Activated CD4-positive, alpha-beta T cell treated with anti-CD3 and anti-CD28 coated beads, Interleukin-2, amount 10 ng/mL, durations not matched to agents 24 days and 14 days (primary cell): ENCODE measurements around the gene TTC21A. TPM values are rescaled to one million over a fixed set of nuclear protein-coding genes. Genes with fewer than 3 reads are reported as not detected.

Source experiments
- DNase-seq: peaks from one replicate; pipeline ENCODE4 v3.0.0; 2022
- H3K27ac Mint-ChIP-seq: one replicate; pipeline ENCODE4 v1.8.0; 2022; ENCODE audit warnings: mild to moderate bottlenecking, mixed read lengths
- H3K27me3 Mint-ChIP-seq: one replicate; pipeline ENCODE4 v1.8.0; 2022; ENCODE audit warnings: mixed read lengths
- H3K36me3 Mint-ChIP-seq: one replicate; pipeline ENCODE4 v1.8.0; 2022; ENCODE audit warnings: low read depth, mild to moderate bottlenecking, mixed read lengths
- H3K4me1 Mint-ChIP-seq: one replicate; pipeline ENCODE4 v1.8.0; 2021; ENCODE audit warnings: mixed read lengths
- H3K4me3 Mint-ChIP-seq: one replicate; pipeline ENCODE4 v1.8.0; 2022; ENCODE audit warnings: mild to moderate bottlenecking, moderate library complexity, mixed read lengths
- H3K9me3 Mint-ChIP-seq: one replicate; pipeline ENCODE4 v1.8.0; 2021; ENCODE audit warnings: mixed read lengths
- intact Hi-C: fragments of 100-400 bp; cut with micrococcal nuclease; formaldehyde crosslinking; loops from one replicate; pipeline ENCODE4 v1.15.1; 2023
- total RNA-seq: library from RNA; stranded (reverse); gene quantifications from 2 replicates; pipeline ENCODE4 v1.2.3, GENCODE V29; 2022

Gene TTC21A
- total RNA-seq, 1 donor from 2014 or later: 0.89 TPM

DNA sequence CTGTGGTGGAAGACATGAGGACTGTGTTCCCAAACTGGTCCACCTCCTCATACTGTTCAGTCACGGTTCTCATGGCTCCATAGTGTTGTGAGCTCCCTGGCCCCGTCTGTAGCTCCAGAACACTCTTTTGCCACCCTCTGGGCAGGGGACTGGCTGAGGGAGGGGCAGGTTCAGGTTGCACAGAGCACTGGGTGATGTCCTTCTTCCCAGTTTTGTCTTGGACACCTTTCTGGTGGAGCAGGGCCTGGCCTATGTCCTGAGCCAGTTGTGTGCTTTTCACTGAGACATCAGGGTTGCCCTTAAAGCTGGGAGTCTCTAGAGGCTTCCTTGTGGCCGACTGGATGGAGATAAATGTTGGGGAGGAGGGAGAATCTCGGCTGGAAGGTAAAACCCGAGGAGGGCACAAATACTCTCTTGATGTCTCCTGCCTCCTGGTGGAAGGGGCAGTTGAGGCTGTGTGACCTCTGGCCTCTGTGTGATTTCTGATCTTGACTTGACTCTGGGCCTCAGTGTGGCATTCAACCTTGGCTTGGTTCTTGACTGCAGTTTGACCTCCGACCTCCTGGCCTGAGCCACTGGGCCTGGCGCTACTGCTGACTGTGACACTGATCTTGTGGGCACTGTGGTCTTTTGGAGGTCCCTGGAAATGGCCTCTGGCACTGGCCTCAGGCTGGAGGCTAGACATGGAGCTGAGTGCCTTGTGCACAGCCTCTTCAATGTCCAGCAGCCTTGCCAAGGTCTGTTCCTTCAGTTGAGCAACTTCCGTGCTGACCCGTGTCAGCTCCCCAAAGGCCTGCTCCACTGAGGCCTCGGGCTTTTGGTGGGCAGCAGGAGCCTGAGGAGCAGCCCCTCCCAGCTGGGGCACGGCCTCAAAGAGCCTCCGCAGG lies 76.8 kb downstream of the TTC21A start:
- Mint-ChIP-seq H3K4me3 (no peak overlapping the region), H3K36me3 (no peaks in the 10 kb centered on the region), H3K4me1 (peaks cover 22% of the 10 kb centered on the region), H3K27me3 (no peaks in the 10 kb centered on the region), H3K27ac (no peak overlapping the region), H3K9me3 (no peaks in the 10 kb centered on the region)
- intact Hi-C loops: loop anchor here (5.0 kb wide), 1 partner anchor 83 kb away; no protein-coding TSS in a partner anchor
- no peak for DNase-seq

DNA sequence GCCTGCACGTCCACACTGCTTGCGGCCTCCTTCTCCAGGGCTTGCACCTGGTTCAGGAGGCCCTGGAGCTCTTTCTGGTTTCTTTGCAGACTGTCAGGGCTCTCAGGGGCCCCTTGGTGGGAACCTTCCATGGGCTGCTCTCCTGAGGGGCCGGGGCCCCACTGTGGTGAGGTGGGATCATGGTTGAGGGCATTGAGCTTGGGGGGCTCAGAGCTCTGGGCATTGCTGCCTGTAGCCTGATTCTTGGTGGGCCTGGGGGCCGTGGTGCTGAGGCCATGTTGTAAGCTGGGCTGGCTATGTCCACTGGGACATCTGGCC lies 77.4 kb downstream of the TTC21A start:
- no peaks in the 10 kb centered on the region for H3K27me3 Mint-ChIP-seq
- no peaks in the 10 kb centered on the region for H3K9me3 Mint-ChIP-seq
- no peaks in the 10 kb centered on the region for H3K36me3 Mint-ChIP-seq
- no peak overlapping the region for H3K4me3 Mint-ChIP-seq
- intact Hi-C loops: loop anchor here (5.0 kb wide), 1 partner anchor 82 kb away; no protein-coding TSS in a partner anchor
- no peak for DNase-seq
- H3K27ac Mint-ChIP-seq: no peak overlapping the region
- H3K4me1 Mint-ChIP-seq: peaks cover 21% of the 10 kb centered on the region

DNA sequence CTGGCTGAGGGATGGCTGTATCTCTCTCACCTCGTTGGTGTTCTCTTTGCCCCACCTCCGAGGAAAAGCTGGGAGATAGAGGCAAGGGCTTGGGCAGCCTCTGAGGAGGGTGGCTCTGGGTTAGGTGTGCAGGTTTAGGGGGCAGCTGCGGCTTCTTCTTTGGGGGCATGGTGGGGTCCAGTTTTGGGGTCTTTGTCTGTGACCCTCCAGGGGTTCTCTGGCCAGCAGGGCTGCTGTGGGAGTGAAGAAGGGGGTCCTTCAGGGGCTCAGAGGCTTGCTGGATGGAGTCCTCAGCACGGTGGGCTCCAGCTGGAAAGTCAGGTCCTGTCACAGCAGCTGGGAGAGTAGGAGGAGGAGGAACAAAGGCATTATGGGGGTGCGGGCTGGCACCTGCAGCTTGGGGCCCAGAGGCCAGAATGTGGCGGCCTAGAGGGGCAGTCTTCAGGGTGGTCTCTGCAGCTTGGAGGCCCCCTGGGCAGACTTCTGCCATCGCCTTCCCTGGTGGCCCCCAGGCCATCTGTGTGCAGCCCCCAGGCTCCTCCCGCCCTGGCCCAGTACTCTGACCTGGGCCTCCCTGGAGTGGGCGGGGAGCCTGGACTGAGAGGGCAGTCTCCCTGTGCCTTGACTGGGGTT lies 78.0 kb downstream of the TTC21A start:
- no peaks in the 10 kb centered on the region for H3K27me3 Mint-ChIP-seq
- H3K9me3 Mint-ChIP-seq: no peaks in the 10 kb centered on the region
- no peak overlapping the region for H3K4me3 Mint-ChIP-seq
- H3K36me3 Mint-ChIP-seq: no peaks in the 10 kb centered on the region
- intact Hi-C loops: no loop called here
- no peak for DNase-seq
- H3K27ac Mint-ChIP-seq: no peak overlapping the region
- H3K4me1 Mint-ChIP-seq: peaks cover 18% of the 10 kb centered on the region

DNA sequence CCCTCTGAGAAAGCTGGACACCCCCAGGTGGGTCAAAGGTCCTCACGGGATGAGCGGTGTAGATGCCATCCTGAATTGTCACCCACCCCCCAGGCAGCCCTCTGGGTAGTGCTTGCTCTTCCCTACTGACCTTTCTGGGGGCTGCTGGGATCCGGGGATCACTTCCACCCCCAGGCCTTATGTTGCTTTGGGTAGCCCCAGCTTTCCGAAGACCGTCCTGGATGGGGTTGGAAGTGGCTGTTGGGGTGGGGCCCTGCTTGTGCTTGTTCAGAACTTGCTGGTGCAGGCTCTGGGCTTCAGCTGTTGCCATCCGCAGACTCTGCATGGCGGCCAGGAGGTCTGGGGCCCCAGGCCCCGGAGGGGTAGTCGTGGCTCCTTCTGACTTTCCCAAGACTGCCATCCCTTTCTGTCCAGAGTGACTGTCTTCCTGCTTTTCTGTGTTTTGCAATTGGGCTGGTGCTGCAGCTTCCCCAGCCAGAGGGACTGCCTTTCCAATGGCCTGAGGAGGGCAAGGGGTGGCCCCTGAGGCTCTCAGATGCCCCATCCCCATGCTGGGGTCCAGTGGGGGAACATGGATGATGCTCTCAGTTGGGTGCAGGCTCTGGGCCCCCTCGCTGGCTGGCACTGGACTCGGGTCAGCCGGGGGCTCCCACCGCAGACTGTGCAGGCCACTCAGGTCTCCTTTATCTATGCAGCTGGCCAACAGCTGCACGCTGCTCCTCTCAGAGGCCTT lies 78.6 kb downstream of the TTC21A start:
- intact Hi-C loops: no loop called here
- no peak for DNase-seq
- Mint-ChIP-seq H3K9me3 (no peaks in the 10 kb centered on the region), H3K27me3 (no peaks in the 10 kb centered on the region), H3K27ac (no peak overlapping the region), H3K4me1 (peaks cover 20% of the 10 kb centered on the region), H3K4me3 (no peak overlapping the region), H3K36me3 (no peaks in the 10 kb centered on the region)

DNA sequence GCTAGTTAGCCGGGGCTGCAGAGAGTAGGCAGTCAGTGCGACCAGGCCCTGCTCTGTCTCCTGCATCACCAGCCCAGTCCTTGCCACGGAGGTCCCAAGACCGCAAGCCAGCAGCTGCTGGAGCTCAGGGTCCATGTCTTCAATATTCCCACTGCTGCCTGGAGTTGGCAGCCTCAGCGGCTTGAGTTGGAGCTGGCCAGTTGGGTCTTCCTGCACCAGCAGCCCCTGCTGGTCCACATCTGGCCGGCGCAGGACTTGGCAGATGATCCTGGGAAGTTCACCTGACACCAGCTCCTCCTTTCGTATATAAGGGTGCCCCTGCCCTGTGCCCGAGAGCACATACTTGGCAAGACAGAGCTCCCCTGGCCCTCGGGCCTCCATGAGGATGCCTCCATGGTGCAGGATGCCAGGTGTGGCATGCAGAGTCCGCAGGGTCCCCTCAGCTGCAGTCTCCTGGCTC lies 79.2 kb downstream of the TTC21A start:
- Mint-ChIP-seq H3K36me3 (no peaks in the 10 kb centered on the region), H3K9me3 (no peaks in the 10 kb centered on the region), H3K27ac (no peak overlapping the region), H3K4me3 (no peak overlapping the region), H3K27me3 (no peaks in the 10 kb centered on the region), H3K4me1 (peaks cover 20% of the 10 kb centered on the region)
- intact Hi-C loops: no loop called here
- no peak for DNase-seq

DNA sequence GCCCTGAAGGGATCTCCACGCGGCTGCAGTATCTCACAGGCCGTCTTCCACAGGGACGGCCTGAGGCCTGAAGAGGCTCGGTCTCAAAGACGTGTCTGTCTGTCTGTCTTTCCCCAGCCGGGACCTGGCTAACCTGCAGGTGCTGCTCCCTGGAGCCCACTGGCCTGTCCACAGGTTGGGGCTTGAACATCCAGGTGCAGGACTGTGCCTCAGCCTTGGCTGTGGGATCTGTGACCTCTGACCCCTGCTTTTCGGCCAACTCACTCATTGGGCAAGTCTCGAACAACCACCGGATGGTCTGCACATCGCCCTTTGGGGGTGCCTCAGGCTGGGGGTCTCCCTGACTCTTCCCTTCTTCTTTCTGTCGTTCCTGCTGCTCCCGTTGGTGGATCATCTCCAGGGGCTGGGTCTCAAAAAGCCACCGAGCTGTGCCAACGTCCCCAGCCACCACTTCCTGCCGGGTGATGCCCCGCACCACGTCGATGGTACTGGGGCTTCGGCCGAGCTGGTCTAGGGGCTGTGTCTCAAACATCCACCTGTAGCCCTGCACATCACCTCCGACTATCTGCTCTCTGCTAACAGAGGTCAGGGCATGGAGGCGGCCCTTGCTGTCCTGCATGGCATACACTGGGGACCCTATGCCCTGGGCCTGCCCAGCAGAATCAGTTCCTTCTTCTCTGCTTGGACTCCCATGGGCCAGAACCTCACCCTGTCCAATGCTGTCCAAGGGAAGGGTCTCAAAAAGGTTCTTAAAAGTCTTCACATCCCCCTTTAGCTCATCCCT lies 80.1 kb downstream of the TTC21A start:
- Mint-ChIP-seq H3K36me3 (no peaks in the 10 kb centered on the region), H3K4me3 (no peak overlapping the region), H3K27me3 (no peaks in the 10 kb centered on the region), H3K9me3 (no peaks in the 10 kb centered on the region), H3K4me1 (peaks cover 29% of the 10 kb centered on the region), H3K27ac (no peak overlapping the region)
- intact Hi-C loops: no loop called here
- DNase-seq: no peak

Other genes with a start within 250 kb of the TTC21A start
- gene SCN11A, start 55.7 kb upstream of the TTC21A start, total RNA-seq: not detected in 2 replicates
- 35.4 and 40.5 TPM in 2 replicates for gene WDR48, start 55.7 kb upstream of the TTC21A start, total RNA-seq
- gene GORASP1, start 53 bp upstream of the TTC21A start, total RNA-seq: 31.5 and 32.1 TPM in 2 replicates
- 40.5 and 43.1 TPM in 2 replicates for gene CSRNP1, start 45.9 kb downstream of the TTC21A start, total RNA-seq
- 2.7 and 2.9 TPM in 2 replicates for gene XIRP1, start 84.9 kb downstream of the TTC21A start, total RNA-seq
- 0.19 and 0.21 TPM in 2 replicates for gene CX3CR1, start 172.4 kb downstream of the TTC21A start, total RNA-seq
- 5.7 and 7.5 TPM in 2 replicates for gene CCR8, start 222.0 kb downstream of the TTC21A start, total RNA-seq